ENCODE data around the gene RCCD1. TPM values are rescaled to one million over a fixed set of nuclear protein-coding genes. Genes with fewer than 3 reads are reported as not detected.

RCCD1 gene
- total RNA-seq, 1 donor from 2014 or later, result 11.5 TPM

DNA sequence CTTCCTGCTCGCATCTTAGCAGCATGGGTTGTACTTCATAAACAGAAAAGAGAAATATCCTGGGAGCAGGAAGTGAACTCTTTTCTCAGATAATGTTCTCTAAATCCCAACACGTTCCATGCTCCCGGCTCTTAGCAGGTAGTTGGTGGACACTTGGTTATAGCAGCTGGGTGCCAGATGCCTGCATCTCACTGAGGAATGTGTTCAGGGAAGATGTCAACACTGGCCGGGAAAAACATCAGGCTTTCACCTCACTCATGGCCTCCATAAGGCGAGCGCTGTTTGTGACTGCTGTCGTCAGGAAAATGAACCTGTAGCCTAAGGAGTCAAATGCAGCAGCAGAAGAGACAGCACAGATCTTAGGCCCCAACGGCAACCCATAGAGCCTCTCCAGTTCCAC, 44.1 kb downstream of the RCCD1 start:
- H3K27ac ChIP-seq (ENCODE audit: low read depth, low read length), result no peak overlapping the region
- H3K36me3 ChIP-seq (ENCODE audit: control insufficient read depth in 3 of 3, insufficient read depth in 3 of 3, low read length in 3 of 3), result peaks cover 23 to 45% (median 40%) of the 10 kb centered on the region in 3 donors
- H3K4me3 ChIP-seq (ENCODE audit: low read length in 3 of 3), result no peak overlapping the region
- H3K9me3 ChIP-seq (ENCODE audit: control insufficient read depth in 3 of 3, low read length in 3 of 3), result no peaks in the 10 kb centered on the region
- H3K9ac ChIP-seq (ENCODE audit: low read depth in 1 of 3, low read length in 3 of 3), result no peak overlapping the region
- no peaks in the 10 kb centered on the region for H3K27me3 ChIP-seq (ENCODE audit: control insufficient read depth in 3 of 3, insufficient read depth in 3 of 3, low read length in 3 of 3)
- H3K4me1 ChIP-seq (ENCODE audit: control insufficient read depth in 3 of 3, insufficient read depth in 3 of 3, low read length in 3 of 3), result peaks cover 0 to 9% (median 5%) of the 10 kb centered on the region in 3 donors

- Histone ChIP-seq H3K27ac (ENCODE audit: low read depth, low read length) (no peak overlapping the region), H3K4me3 (ENCODE audit: low read length in 3 of 3) (no peak overlapping the region), H3K4me1 (ENCODE audit: control insufficient read depth in 3 of 3, insufficient read depth in 3 of 3, low read length in 3 of 3) (no peaks in the 10 kb centered on the region), H3K36me3 (ENCODE audit: control insufficient read depth in 3 of 3, insufficient read depth in 3 of 3, low read length in 3 of 3) (peaks cover 41 to 62% (median 57%) of the 10 kb centered on the region in 3 donors), H3K9me3 (ENCODE audit: control insufficient read depth in 3 of 3, low read length in 3 of 3) (no peaks in the 10 kb centered on the region), H3K9ac (ENCODE audit: low read depth in 1 of 3, low read length in 3 of 3) (no peak overlapping the region), H3K27me3 (ENCODE audit: control insufficient read depth in 3 of 3, insufficient read depth in 3 of 3, low read length in 3 of 3) (no peaks in the 10 kb centered on the region)
Measured at GRCh38 chr15:91001209-91001608, 46.5 kb downstream of the RCCD1 start.

DNA sequence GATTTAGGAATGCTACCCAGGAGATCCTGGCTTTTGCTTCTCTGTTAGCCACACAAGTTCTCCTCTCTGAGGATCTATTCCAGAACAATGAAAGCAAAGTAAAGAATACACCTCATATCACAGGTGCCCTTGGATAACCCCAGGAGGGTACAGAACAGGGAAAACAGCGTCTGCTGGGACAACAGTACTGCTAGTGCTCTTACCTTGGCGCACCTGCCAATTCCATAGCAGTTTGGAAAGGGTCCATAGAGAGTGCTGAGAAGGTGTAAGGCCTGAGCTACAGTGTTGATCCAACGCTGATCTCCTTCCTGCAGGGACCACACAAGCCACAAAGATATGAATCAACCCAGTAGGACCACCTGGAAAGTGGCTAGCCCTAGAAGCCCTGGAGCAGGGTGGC, 52.6 kb downstream of the RCCD1 start:
- Histone ChIP-seq H3K27ac (ENCODE audit: low read depth, low read length) (no peak overlapping the region), H3K9me3 (ENCODE audit: control insufficient read depth in 3 of 3, low read length in 3 of 3) (no peaks in the 10 kb centered on the region), H3K27me3 (ENCODE audit: control insufficient read depth in 3 of 3, insufficient read depth in 3 of 3, low read length in 3 of 3) (no peaks in the 10 kb centered on the region), H3K4me3 (ENCODE audit: low read length in 3 of 3) (no peak overlapping the region), H3K36me3 (ENCODE audit: control insufficient read depth in 3 of 3, insufficient read depth in 3 of 3, low read length in 3 of 3) (peaks cover 47 to 64% (median 55%) of the 10 kb centered on the region in 3 donors), H3K9ac (ENCODE audit: low read depth in 1 of 3, low read length in 3 of 3) (no peak overlapping the region), H3K4me1 (ENCODE audit: control insufficient read depth in 3 of 3, insufficient read depth in 3 of 3, low read length in 3 of 3) (no peaks in the 10 kb centered on the region)

Small RNA genes within 50 kb of the gene (small RNA-seq; reads per million reads assigned to genes)
- gene RF00019, result not detected

Other genes with a start within 250 kb of the RCCD1 start
- 2.1 TPM for gene BLM, start 237.5 kb upstream of the RCCD1 start, total RNA-seq
- 12.0 TPM for gene FURIN, start 86.3 kb upstream of the RCCD1 start, total RNA-seq
- gene FES, start 70.4 kb upstream of the RCCD1 start, total RNA-seq, result 19.8 TPM
- 14.1 TPM for gene MAN2A2, start 51.6 kb upstream of the RCCD1 start, total RNA-seq
- 5.7 TPM for gene HDDC3, start 22.3 kb upstream of the RCCD1 start, total RNA-seq
- gene UNC45A, start 19.6 kb upstream of the RCCD1 start, total RNA-seq, result 30.3 TPM
- 18.8 TPM for gene PRC1, start 39.7 kb downstream of the RCCD1 start, total RNA-seq
- gene VPS33B, start 67.7 kb downstream of the RCCD1 start, total RNA-seq, result 3.1 TPM
- gene SV2B, start 145.4 kb downstream of the RCCD1 start, total RNA-seq, result 1.6 TPM